GM19099 (cell line): Measurements from ENCODE around the gene BIN1.
A peak's percentile ranks its signal among the peaks of the same experiment; 100 is the strongest.

Experiments used
- POLR2A ChIP-seq: IDR thresholded peaks from 3 replicates; pipeline ENCODE4 v1.6.1; 2011; ENCODE audit warnings: low read depth; ENCODE audit not compliant: insufficient read length; ENCODE audit errors: extremely low read depth

BIN1 gene

DNA sequence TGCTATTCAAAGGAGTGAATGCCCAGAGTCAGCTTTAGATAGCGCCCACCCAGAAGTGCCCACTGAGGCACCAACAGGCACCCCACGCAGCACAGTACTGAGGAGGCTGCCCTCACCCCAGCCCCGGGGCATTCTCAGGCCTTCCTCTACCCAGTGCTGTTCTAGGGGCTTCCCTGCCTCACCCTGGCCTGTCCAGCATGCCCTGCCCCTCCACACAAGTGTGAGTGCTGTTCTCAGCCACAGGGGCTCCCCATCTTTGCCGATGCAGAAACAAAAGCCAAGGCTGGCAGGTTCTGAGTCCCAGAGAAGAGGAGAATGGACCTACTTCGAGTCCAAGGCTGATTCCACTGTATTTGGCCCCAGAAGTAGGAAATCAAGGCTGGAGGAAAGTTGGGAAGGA is 15.8 kb downstream of the BIN1 start:
- TF ChIP-seq POLR2A = no peak

- TF ChIP-seq POLR2A = no peak
Measured at GRCh38 chr2:127090281-127091120, 16.5 kb downstream of the BIN1 start.

- TF ChIP-seq POLR2A = no peak
Measured at GRCh38 chr2:127089478-127090235, 17.3 kb downstream of the BIN1 start.

DNA sequence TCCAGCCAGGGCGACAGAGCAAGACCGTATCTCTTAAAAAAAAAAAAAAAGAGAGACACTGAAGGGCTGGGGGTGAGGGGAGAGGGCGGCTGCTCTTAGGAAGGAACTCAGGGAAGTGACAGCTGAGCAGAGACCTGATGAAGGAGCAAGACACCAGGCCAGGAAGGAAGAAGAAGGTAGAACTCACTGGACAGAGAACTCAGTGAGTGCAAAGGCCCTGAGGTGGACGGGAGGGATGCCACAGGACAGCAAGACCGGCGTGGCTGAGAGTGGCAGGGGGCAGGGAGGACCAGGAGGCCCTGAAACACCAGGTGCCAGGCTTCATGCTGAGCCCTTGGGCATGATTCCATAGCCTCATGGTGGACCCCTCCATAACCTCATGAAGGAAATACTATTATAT is 18.2 kb downstream of the BIN1 start:
- no peak for TF ChIP-seq POLR2A

- TF ChIP-seq POLR2A = no peak
Measured at GRCh38 chr2:127087791-127088495, 19.0 kb downstream of the BIN1 start.

DNA sequence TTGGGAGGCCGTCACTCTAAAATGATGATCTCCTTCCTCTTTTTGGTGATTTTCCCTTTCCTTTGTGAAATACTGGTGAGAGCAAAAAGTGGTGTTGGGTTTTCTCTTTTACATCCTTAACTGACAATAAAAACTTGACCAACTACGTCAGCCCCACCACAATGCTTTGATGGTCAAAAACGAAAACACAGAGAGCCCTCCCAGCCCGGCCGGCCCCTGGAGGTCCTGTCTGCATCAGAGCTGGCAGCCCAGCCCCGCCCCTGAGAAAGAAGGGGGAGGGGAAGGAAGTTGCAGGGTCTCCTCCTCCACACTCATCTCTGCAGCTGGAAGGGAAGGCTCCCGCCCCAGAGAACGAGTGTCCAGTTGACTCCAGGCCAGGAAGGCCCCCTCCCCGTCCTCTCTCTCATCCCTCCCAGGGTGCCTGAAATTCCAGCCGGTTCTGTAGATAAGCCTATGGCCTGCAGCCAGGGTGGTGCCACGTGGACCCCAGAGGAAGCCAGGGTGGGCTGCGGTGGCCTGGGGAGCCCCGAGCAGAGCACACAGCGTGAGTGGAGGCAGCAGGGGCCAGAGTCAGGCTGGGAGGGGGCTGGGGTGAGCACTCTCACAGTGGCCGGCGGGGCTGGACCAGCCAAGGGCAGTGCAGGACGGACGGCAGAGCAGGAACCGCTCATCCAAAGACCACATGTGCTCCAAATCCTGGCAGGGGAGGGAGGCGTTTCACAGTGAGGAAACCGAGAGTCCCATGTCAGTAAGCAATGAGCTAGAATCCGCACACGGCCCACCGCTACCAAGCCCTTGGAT is 19.8 kb downstream of the BIN1 start:
- no peak for TF ChIP-seq POLR2A

- TF ChIP-seq POLR2A = peak; percentile 39
Measured at GRCh38 chr2:127085317-127085681, 21.7 kb downstream of the BIN1 start.

DNA sequence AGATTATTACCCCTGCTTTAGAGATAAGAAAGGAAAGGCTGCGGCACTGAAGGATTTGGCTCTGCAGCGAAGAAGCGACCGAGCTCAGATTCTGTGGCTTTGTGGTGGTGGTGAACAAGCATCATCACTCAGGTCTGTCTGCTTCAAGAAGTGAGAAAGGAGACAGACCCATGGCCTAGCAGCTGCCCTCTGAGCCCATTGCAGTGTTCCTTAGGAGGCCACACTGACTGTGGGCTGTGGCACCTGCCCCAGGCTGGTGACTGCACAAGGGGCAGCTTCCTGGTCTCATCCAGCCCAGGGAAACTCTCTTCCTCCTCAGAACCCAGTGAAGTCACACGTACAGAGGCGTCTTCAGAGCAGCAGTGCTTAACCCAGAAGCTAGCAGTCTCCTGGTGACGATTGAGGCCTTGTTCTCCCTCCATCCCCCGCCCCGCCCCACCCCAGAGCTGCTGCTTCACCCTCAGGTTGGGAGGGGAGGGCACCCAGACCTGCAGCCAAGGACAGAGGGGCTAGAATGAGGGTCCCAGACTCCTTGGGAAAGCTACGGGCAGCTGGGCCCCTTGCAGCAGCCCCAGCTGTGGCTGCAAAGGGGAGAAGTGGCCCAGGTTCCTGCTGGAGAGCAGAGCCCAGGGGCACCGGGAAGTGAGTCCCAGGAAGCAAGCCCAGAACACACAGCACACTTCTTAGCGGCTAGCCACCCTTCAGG is 22.2 kb downstream of the BIN1 start:
- no peak for TF ChIP-seq POLR2A

- no peak for TF ChIP-seq POLR2A
Measured at GRCh38 chr2:127083819-127084503, 23.0 kb downstream of the BIN1 start.

- no peak for TF ChIP-seq POLR2A
Measured at GRCh38 chr2:127082974-127083373, 24.0 kb downstream of the BIN1 start.

DNA sequence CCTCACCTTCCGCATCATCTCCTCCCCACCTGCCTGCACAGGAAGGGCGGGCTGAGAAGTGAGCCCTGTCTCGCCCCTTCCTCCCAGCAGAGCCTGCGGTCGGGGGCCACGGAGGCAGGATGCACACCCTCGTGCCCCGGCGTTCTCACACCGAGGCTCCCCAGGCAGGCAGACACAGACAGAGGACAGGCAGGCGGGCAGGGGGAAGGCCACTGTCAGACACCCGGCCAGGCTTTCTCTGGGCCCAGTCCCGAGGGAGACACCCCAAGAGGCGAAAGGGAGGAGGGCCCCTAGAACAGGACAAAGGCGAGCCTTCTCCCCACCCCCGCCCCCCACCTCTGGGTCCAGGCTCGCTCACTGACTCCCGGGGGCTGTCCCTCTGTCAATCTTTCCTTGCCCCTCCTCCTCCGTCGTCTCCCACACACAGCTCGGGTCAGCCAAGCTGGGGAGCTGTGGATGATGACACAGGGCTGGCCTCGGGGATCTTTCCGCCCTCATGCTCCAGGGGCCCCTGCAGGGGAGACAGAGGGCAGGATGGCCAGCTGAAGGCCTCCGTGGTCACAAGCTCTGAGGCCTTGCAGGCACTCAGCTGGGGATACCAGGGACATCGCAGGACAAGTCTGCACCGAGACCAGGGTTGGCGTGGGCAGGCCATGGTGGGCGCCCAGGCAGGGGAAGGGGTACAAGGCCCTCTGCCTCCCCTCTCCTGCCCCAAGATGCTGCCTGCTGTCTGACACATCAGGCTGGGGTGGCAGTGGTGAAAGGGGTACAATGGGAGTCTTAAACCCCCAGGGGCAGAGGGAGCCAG is 24.9 kb downstream of the BIN1 start:
- TF ChIP-seq POLR2A = peak; percentile 65

GRCh38 chr2:127080938-127081755 is 25.8 kb downstream of the BIN1 start:
- peak; percentile 52 for TF ChIP-seq POLR2A

- TF ChIP-seq POLR2A = no peak
Measured at GRCh38 chr2:127080226-127080937, 26.6 kb downstream of the BIN1 start.
